Upper lobe of left lung (tissue), 4 donors: ENCODE data around the gene FYB1.

Experiments used
- CTCF ChIP-seq, 6 experiments: fragments of 450-650 bp in 4 of 6; fragments of 200-600 bp in 2 of 6; sonication (generic) in 2 of 6; IDR thresholded peaks; one replicate each; pipeline ENCODE4 v1.5.1; 2016 to 2019; ENCODE audit warnings: antibody characterized with exemption in 6 of 6
- POLR2A ChIP-seq, 4 donors: fragments of 450-650 bp; IDR thresholded peaks; one replicate each; pipeline ENCODE4 v1.5.1; 2016 to 2017; ENCODE audit warnings: antibody characterized with exemption in 4 of 4, mild to moderate bottlenecking in 2 of 4
- POLR2AphosphoS5 ChIP-seq, 2 donors: sonication (generic); formaldehyde crosslinking; IDR thresholded peaks; one replicate each; pipeline ENCODE4 v1.5.1; 2017; ENCODE audit warnings: antibody characterized with exemption in 2 of 2

- TF ChIP-seq POLR2A (IDR thresholded peaks at IDR 0.05) (no peak), POLR2AphosphoS5 (IDR thresholded peaks at IDR 0.05) (no peak), CTCF (IDR thresholded peaks at IDR 0.05) (no peak)
Observed at GRCh38 chr5:39186722-39187539, 32.4 kb downstream of the FYB1 start.
